HepG2 (cell line): ENCODE results near the gene TRIM28. TPM values are rescaled to one million over a fixed set of nuclear protein-coding genes. Genes with fewer than 3 reads are reported as not detected.
A peak's percentile ranks its signal among the peaks of the same experiment; 100 is the strongest.

Experiments used
- BCL6 ChIP-seq: IDR thresholded peaks from 2 replicates; pipeline ENCODE4 v1.6.1; 2016; ENCODE audit warnings: missing genetic modification reagents, missing compliant biosample characterization
- CEBPG ChIP-seq: IDR thresholded peaks from 2 replicates; pipeline ENCODE4 v1.6.1; 2016
- EP300 ChIP-seq, 3 experiments: sonication (generic) in 1 of 3; formaldehyde crosslinking in 1 of 3; IDR thresholded peaks; 2 replicates each; pipeline versions ENCODE4 v1.5.1 to v1.6.1; 2011 to 2020; ENCODE audit warnings: low read depth in 2 of 3, low read length in 2 of 3, borderline replicate concordance in 1 of 3, improper control_type of control experiment in 1 of 3, mild to moderate bottlenecking in 1 of 3, missing genetic modification reagents in 1 of 3, moderate library complexity in 1 of 3
- FOXK1 ChIP-seq: sonication (generic); formaldehyde crosslinking; IDR thresholded peaks from 2 replicates; pipeline ENCODE4 v1.4.0; 2020; ENCODE audit warnings: low read depth, missing genetic modification reagents, borderline replicate concordance
- HOXA9 ChIP-seq: sonication (generic); formaldehyde crosslinking; IDR thresholded peaks from 2 replicates; pipeline ENCODE4 v1.8.1; 2022; ENCODE audit warnings: missing genetic modification reagents, mild to moderate bottlenecking, moderate library complexity, borderline replicate concordance
- NCOA1 ChIP-seq: sonication (generic); formaldehyde crosslinking; IDR thresholded peaks from 2 replicates; pipeline ENCODE4 v1.9.0; 2021; ENCODE audit warnings: missing genetic modification reagents
- PHF21A ChIP-seq: sonication (generic); formaldehyde crosslinking; IDR thresholded peaks from 2 replicates; pipeline ENCODE4 v1.5.0; 2020; ENCODE audit warnings: mild to moderate bottlenecking, missing genetic modification reagents
- SRF ChIP-seq: IDR thresholded peaks from 2 replicates; pipeline ENCODE4 v1.6.1; 2011; ENCODE audit warnings: mild to moderate bottlenecking, low read depth, low read length, moderate library complexity
- ZBTB38 ChIP-seq: sonication (generic); formaldehyde crosslinking; IDR thresholded peaks from 2 replicates; pipeline ENCODE4 v1.5.1; 2020; ENCODE audit warnings: mild to moderate bottlenecking, missing genetic modification reagents
- ZNF20 ChIP-seq: sonication (generic); formaldehyde crosslinking; IDR thresholded peaks from 2 replicates; pipeline ENCODE4 v1.4.0; 2020; ENCODE audit warnings: mild to moderate bottlenecking, moderate library complexity, missing genetic modification reagents
- polyA plus RNA-seq, 8 experiments: library from polyadenylated mRNA; depleted of rRNA in 3 of 8; stranded (reverse) in 7 of 8; unstranded in 1 of 8; fragments of >200 nt; fragmentation: Illumina TruSeq in 4 of 8; extraction: Trizol in 4 of 8; gene quantifications; 2 replicates each; pipeline versions ENCODE4 v1.2.1 to v1.2.3, GENCODE V29; 2011 to 2016; ENCODE audit warnings: low read depth in 4 of 8, missing spikeins in 1 of 8, mixed read lengths in 1 of 8; ENCODE audit not compliant: insufficient read depth in 1 of 8
- total RNA-seq, 5 experiments: library from RNA; depleted of rRNA; stranded (reverse); fragments of >200 nt; fragmentation: Illumina TruSeq; extraction: Trizol; gene quantifications; 2 replicates each; pipeline ENCODE4 v1.2.3, GENCODE V29; 2016; ENCODE audit warnings: low read depth in 1 of 5
- TF ChIP-seq, protein P1 (sequence below): sonication (generic); formaldehyde crosslinking; IDR thresholded peaks from 2 replicates; pipeline ENCODE4 v1.4.0; 2020; ENCODE audit warnings: missing genetic modification reagents, borderline replicate concordance
- TF ChIP-seq, protein P2 (sequence below): sonication (generic); formaldehyde crosslinking; IDR thresholded peaks from 2 replicates; pipeline ENCODE4 v1.5.0; 2020; ENCODE audit warnings: missing genetic modification reagents
- TF ChIP-seq, protein P3 (sequence below): sonication (generic); formaldehyde crosslinking; IDR thresholded peaks from 2 replicates; pipeline ENCODE4 v1.5.0; 2020; ENCODE audit warnings: mild to moderate bottlenecking, missing genetic modification reagents
- TF ChIP-seq, protein P4 (sequence below): sonication (generic); formaldehyde crosslinking; IDR thresholded peaks from 2 replicates; pipeline ENCODE4 v1.5.0; 2020; ENCODE audit warnings: missing genetic modification reagents
- TF ChIP-seq, protein P5 (sequence below): sonication (generic); formaldehyde crosslinking; IDR thresholded peaks from 2 replicates; pipeline ENCODE4 v1.8.0; 2022; ENCODE audit warnings: mild to moderate bottlenecking, missing genetic modification reagents, moderate library complexity
- TF ChIP-seq, protein P6 (sequence below): sonication (generic); formaldehyde crosslinking; IDR thresholded peaks from 2 replicates; pipeline ENCODE4 v1.5.1; 2020; ENCODE audit warnings: missing genetic modification reagents, mild to moderate bottlenecking, borderline replicate concordance
- TF ChIP-seq, protein P7 (sequence below): IDR thresholded peaks from 2 replicates; pipeline ENCODE4 v1.6.1; 2016

The TRIM28 gene
- total and polyA plus RNA-seq, 2 of the 13 experiments (the other 11 are each of a cell fraction or from before 2014, with no cell fraction given), result 361 to 439 TPM

DNA sequence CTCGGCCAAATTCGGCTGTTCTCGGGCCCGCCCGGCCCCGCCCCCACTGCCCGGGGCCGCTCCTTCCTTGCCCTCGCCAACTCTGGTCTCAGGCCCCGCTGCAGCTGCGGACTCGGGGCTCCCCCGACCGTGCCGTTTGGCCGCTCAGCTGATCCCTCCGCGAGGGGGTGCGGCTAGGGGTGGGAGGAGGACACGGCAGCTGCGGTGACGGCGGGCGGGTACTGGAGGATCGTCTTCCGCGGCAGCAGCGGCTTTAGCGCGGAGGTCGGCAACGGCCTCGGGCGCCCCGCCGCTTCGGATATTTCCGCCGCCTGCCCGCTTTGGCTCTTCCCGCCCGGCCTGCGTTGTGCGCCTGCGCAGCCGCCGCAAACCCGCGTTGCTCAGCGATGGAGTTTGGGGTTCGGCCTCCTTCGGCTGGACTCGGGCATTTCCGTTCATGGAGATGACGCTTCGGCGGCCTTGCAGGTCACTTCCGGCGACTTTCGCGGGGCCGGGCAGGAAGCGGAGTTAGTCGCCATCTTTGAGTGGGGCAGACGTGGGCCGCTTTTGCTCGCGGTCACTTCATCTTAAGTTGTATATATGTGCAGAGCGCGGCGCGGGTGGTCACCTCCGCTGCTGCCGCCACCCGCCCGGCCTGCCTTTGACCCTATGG lies 14.9 kb downstream of the TRIM28 start (continued):
- TF ChIP-seq SRF (no peak), FOXK1 (CRISPR knock-in tag) (peak; percentile 29; the same call in 1 of the 2 replicates), CEBPG (no peak), ZBTB38 (peak; percentile 52; the same call in 1 of the 2 replicates), EP300 (IDR thresholded peaks at IDR 0.05; ENCODE audit: low read depth in 2 of 2, low read length in 2 of 2) (no peak), EP300 (CRISPR knock-in tag; IDR thresholded peaks at IDR 0.05; ENCODE audit: borderline replicate concordance) (no peak), BCL6 (CRISPR knock-in tag) (no peak; the same call in 1 of the 2 replicates), HOXA9 (CRISPR knock-in tag) (peak; percentile 66; the same call in 1 of the 2 replicates), NCOA1 (CRISPR knock-in tag) (no peak), PHF21A (CRISPR knock-in tag) (peak; percentile 87), ZNF20 (CRISPR knock-in tag) (no peak)
- TF ChIP-seq, protein P1, sequence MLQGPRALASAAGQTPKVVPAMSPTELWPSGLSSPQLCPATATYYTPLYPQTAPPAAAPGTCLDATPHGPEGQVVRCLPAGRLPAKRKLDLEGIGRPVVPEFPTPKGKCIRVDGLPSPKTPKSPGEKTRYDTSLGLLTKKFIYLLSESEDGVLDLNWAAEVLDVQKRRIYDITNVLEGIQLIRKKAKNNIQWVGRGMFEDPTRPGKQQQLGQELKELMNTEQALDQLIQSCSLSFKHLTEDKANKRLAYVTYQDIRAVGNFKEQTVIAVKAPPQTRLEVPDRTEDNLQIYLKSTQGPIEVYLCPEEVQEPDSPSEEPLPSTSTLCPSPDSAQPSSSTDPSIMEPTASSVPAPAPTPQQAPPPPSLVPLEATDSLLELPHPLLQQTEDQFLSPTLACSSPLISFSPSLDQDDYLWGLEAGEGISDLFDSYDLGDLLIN (CRISPR knock-in tag), result 0 out of 2 replicates have a peak, but pooled peaks have one; percentile 71
- TF ChIP-seq, protein P2, sequence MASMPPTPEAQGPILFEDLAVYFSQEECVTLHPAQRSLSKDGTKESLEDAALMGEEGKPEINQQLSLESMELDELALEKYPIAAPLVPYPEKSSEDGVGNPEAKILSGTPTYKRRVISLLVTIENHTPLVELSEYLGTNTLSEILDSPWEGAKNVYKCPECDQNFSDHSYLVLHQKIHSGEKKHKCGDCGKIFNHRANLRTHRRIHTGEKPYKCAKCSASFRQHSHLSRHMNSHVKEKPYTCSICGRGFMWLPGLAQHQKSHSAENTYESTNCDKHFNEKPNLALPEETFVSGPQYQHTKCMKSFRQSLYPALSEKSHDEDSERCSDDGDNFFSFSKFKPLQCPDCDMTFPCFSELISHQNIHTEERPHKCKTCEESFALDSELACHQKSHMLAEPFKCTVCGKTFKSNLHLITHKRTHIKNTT, result peak; percentile 63; the same call in 1 of the 2 replicates
- TF ChIP-seq, protein P3, sequence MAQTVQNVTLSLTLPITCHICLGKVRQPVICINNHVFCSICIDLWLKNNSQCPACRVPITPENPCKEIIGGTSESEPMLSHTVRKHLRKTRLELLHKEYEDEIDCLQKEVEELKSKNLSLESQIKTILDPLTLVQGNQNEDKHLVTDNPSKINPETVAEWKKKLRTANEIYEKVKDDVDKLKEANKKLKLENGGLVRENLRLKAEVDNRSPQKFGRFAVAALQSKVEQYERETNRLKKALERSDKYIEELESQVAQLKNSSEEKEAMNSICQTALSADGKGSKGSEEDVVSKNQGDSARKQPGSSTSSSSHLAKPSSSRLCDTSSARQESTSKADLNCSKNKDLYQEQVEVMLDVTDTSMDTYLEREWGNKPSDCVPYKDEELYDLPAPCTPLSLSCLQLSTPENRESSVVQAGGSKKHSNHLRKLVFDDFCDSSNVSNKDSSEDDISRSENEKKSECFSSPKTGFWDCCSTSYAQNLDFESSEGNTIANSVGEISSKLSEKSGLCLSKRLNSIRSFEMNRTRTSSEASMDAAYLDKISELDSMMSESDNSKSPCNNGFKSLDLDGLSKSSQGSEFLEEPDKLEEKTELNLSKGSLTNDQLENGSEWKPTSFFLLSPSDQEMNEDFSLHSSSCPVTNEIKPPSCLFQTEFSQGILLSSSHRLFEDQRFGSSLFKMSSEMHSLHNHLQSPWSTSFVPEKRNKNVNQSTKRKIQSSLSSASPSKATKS (CRISPR knock-in tag), result no peak
- TF ChIP-seq, protein P4, sequence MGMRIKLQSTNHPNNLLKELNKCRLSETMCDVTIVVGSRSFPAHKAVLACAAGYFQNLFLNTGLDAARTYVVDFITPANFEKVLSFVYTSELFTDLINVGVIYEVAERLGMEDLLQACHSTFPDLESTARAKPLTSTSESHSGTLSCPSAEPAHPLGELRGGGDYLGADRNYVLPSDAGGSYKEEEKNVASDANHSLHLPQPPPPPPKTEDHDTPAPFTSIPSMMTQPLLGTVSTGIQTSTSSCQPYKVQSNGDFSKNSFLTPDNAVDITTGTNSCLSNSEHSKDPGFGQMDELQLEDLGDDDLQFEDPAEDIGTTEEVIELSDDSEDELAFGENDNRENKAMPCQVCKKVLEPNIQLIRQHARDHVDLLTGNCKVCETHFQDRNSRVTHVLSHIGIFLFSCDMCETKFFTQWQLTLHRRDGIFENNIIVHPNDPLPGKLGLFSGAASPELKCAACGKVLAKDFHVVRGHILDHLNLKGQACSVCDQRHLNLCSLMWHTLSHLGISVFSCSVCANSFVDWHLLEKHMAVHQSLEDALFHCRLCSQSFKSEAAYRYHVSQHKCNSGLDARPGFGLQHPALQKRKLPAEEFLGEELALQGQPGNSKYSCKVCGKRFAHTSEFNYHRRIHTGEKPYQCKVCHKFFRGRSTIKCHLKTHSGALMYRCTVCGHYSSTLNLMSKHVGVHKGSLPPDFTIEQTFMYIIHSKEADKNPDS (CRISPR knock-in tag), result no peak; the same call in 1 of the 2 replicates
- TF ChIP-seq, protein P5, sequence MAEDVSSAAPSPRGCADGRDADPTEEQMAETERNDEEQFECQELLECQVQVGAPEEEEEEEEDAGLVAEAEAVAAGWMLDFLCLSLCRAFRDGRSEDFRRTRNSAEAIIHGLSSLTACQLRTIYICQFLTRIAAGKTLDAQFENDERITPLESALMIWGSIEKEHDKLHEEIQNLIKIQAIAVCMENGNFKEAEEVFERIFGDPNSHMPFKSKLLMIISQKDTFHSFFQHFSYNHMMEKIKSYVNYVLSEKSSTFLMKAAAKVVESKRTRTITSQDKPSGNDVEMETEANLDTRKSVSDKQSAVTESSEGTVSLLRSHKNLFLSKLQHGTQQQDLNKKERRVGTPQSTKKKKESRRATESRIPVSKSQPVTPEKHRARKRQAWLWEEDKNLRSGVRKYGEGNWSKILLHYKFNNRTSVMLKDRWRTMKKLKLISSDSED (CRISPR knock-in tag), result no peak; the same call in 1 of the 2 replicates
- TF ChIP-seq, protein P6, sequence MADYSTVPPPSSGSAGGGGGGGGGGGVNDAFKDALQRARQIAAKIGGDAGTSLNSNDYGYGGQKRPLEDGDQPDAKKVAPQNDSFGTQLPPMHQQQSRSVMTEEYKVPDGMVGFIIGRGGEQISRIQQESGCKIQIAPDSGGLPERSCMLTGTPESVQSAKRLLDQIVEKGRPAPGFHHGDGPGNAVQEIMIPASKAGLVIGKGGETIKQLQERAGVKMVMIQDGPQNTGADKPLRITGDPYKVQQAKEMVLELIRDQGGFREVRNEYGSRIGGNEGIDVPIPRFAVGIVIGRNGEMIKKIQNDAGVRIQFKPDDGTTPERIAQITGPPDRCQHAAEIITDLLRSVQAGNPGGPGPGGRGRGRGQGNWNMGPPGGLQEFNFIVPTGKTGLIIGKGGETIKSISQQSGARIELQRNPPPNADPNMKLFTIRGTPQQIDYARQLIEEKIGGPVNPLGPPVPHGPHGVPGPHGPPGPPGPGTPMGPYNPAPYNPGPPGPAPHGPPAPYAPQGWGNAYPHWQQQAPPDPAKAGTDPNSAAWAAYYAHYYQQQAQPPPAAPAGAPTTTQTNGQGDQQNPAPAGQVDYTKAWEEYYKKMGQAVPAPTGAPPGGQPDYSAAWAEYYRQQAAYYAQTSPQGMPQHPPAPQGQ, result no peak
- TF ChIP-seq, protein P7, sequence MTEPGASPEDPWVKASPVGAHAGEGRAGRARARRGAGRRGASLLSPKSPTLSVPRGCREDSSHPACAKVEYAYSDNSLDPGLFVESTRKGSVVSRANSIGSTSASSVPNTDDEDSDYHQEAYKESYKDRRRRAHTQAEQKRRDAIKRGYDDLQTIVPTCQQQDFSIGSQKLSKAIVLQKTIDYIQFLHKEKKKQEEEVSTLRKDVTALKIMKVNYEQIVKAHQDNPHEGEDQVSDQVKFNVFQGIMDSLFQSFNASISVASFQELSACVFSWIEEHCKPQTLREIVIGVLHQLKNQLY (CRISPR knock-in tag), result no peak
